ENCODE results near the gene ZNF311. TPM values are rescaled to one million over a fixed set of nuclear protein-coding genes. Genes with fewer than 3 reads are reported as not detected.

Gene ZNF311
- polyA plus RNA-seq, 2 of the 4 experiments (the other 2 are of a cell fraction): 0.27 to 0.74 TPM

DNA sequence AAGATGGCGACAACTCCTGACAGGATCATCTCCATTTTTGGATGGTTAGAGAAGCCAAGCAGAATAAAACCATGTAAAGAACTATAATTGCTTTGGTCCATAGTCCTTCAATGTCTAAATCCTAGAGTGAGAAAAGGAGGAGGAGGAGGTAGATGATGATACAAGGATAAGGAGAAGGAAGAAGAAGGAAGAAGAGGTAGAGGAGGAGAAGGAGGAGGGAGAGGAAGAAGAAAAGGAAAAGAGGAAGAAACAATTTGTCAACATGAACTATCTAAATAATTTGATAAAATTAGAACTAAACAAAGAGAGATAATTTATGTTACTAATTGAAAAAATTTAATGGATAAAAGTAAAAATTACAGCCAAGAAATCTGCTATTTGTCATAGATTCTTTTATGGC lies 40.0 kb upstream of the ZNF311 start, which contains the start of gene OR2W1 (continued):
- no peak for TF ChIP-seq SREBF2 (IDR thresholded peaks at IDR 0.05)
- TF ChIP-seq RNF2 (IDR thresholded peaks at IDR 0.05; ENCODE audit: borderline replicate concordance, low read depth): no peak
- no peak for TF ChIP-seq EHF (CRISPR knock-in tag; IDR thresholded peaks at IDR 0.05)
- no peak for TF ChIP-seq FOXS1 (CRISPR knock-in tag; IDR thresholded peaks at IDR 0.05)

DNA sequence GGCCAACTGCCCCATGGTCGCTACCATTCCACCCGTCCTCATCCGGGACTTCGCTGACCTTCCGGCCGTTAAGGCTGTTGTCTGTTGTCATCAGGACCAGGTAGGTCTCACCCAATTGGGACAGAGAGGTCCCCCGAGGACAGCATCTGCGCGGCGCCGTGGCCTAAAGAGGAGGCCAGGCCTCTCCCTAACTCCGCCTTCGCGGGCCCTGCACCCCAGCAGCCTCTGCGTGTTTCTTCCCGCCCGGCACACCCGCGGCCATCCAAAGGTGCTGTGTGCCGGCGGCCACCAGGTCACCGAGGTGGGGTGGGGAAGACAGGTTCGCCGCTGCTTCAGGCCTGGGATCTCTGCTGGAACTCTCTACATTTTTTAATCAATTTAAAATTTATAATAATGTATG lies 30.8 kb upstream of the ZNF311 start:
- no peak for FAIRE-seq
- ChIA-PET CTCF (no interaction called here), POLR2A (no interaction called here)
- H3K4me2 ChIP-seq: no peak overlapping the region
- ATAC-seq: no peak
- no peaks in the 10 kb centered on the region for H3K4me1 ChIP-seq
- no peak for TF ChIP-seq MYC (IDR thresholded peaks at IDR 0.05; ENCODE audit: borderline replicate concordance, low read length)
- TF ChIP-seq CBX8 (IDR thresholded peaks at IDR 0.05): no peak
- TF ChIP-seq, protein P1, sequence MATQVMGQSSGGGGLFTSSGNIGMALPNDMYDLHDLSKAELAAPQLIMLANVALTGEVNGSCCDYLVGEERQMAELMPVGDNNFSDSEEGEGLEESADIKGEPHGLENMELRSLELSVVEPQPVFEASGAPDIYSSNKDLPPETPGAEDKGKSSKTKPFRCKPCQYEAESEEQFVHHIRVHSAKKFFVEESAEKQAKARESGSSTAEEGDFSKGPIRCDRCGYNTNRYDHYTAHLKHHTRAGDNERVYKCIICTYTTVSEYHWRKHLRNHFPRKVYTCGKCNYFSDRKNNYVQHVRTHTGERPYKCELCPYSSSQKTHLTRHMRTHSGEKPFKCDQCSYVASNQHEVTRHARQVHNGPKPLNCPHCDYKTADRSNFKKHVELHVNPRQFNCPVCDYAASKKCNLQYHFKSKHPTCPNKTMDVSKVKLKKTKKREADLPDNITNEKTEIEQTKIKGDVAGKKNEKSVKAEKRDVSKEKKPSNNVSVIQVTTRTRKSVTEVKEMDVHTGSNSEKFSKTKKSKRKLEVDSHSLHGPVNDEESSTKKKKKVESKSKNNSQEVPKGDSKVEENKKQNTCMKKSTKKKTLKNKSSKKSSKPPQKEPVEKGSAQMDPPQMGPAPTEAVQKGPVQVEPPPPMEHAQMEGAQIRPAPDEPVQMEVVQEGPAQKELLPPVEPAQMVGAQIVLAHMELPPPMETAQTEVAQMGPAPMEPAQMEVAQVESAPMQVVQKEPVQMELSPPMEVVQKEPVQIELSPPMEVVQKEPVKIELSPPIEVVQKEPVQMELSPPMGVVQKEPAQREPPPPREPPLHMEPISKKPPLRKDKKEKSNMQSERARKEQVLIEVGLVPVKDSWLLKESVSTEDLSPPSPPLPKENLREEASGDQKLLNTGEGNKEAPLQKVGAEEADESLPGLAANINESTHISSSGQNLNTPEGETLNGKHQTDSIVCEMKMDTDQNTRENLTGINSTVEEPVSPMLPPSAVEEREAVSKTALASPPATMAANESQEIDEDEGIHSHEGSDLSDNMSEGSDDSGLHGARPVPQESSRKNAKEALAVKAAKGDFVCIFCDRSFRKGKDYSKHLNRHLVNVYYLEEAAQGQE (IDR thresholded peaks at IDR 0.05): no peak
- TF ChIP-seq FOXS1 (CRISPR knock-in tag; IDR thresholded peaks at IDR 0.05): no peak
- TF ChIP-seq, protein P2, sequence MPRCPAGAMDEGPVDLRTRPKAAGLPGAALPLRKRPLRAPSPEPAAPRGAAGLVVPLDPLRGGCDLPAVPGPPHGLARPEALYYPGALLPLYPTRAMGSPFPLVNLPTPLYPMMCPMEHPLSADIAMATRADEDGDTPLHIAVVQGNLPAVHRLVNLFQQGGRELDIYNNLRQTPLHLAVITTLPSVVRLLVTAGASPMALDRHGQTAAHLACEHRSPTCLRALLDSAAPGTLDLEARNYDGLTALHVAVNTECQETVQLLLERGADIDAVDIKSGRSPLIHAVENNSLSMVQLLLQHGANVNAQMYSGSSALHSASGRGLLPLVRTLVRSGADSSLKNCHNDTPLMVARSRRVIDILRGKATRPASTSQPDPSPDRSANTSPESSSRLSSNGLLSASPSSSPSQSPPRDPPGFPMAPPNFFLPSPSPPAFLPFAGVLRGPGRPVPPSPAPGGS (IDR thresholded peaks at IDR 0.05): no peak
- no peak for TF ChIP-seq HDAC2 (IDR thresholded peaks at IDR 0.05)
- no peak overlapping the region for H3K4me3 ChIP-seq
- 90% methylated on average over 21 of the region's 24 CpGs for WGBS (ENCODE audit: missing lambda C conversion rate)
- H3K27ac ChIP-seq: no peak overlapping the region
- no peak for DNase-seq (ENCODE audit: low read depth in 1 of 2, low spot score in 1 of 2)
- H3K9me3 ChIP-seq: no peaks in the 10 kb centered on the region

DNA sequence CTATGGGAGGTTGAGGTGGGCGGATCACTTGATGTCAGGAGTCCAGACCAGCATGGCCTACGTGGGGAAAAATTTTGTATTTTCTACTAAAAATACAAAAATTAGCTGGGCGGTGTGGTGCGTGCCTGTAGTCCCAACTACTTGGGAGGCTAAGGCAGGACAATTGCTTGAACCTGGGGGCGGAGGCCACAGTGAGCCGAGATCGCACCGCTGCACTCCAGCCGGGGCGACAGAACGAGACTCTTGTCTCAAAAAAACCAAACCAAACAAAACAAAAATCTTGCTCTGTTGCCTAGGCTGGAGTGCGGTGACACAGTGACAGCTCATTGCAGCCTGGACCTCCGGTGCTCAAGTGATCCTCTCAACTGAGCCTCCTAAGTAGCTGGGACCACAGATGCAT lies 23.7 kb upstream of the ZNF311 start:
- DNase-seq (ENCODE audit: low read depth in 1 of 2, low spot score in 1 of 2): no peak
- CTCF ChIA-PET: interaction anchor here (1.3 kb wide), 1 partner anchor 12 kb away, joined by 4 read pairs; no protein-coding TSS in a partner anchor

More for the DNA sequence above, 23.7 kb upstream of the ZNF311 start:
- Histone ChIP-seq H3K4me1 (no peaks in the 10 kb centered on the region), H3K4me2 (no peak overlapping the region), H3K9me3 (no peaks in the 10 kb centered on the region), H3K4me3 (no peak overlapping the region), H3K27ac (no peak overlapping the region)
- no peak for FAIRE-seq
- POLR2A ChIA-PET: no interaction called here
- WGBS (ENCODE audit: missing lambda C conversion rate): 70% methylated on average over 13 of the region's 13 CpGs
- ATAC-seq: no peak
- no peak for TF ChIP-seq SMC3 (IDR thresholded peaks at IDR 0.05)
- TF ChIP-seq PHF8 (IDR thresholded peaks at IDR 0.05; ENCODE audit: borderline replicate concordance, low read depth): no peak
- no peak for TF ChIP-seq KDM5A (IDR thresholded peaks at IDR 0.05)
- no peak for TF ChIP-seq HOXB13 (CRISPR knock-in tag; IDR thresholded peaks at IDR 0.05; ENCODE audit: low read depth)
- TF ChIP-seq, protein P3, sequence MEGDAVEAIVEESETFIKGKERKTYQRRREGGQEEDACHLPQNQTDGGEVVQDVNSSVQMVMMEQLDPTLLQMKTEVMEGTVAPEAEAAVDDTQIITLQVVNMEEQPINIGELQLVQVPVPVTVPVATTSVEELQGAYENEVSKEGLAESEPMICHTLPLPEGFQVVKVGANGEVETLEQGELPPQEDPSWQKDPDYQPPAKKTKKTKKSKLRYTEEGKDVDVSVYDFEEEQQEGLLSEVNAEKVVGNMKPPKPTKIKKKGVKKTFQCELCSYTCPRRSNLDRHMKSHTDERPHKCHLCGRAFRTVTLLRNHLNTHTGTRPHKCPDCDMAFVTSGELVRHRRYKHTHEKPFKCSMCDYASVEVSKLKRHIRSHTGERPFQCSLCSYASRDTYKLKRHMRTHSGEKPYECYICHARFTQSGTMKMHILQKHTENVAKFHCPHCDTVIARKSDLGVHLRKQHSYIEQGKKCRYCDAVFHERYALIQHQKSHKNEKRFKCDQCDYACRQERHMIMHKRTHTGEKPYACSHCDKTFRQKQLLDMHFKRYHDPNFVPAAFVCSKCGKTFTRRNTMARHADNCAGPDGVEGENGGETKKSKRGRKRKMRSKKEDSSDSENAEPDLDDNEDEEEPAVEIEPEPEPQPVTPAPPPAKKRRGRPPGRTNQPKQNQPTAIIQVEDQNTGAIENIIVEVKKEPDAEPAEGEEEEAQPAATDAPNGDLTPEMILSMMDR (IDR thresholded peaks at IDR 0.05): no peak
- no peak for TF ChIP-seq SREBF2 (IDR thresholded peaks at IDR 0.05)
- TF ChIP-seq JUNB (IDR thresholded peaks at IDR 0.05): no peak
- no peak for TF ChIP-seq JUN (IDR thresholded peaks at IDR 0.05)
- TF ChIP-seq, protein P4, sequence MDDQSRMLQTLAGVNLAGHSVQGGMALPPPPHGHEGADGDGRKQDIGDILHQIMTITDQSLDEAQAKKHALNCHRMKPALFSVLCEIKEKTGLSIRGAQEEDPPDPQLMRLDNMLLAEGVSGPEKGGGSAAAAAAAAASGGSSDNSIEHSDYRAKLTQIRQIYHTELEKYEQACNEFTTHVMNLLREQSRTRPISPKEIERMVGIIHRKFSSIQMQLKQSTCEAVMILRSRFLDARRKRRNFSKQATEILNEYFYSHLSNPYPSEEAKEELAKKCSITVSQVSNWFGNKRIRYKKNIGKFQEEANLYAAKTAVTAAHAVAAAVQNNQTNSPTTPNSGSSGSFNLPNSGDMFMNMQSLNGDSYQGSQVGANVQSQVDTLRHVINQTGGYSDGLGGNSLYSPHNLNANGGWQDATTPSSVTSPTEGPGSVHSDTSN (IDR thresholded peaks at IDR 0.05): no peak
- TF ChIP-seq EP300 (IDR thresholded peaks at IDR 0.05): no peak
- TF ChIP-seq POLR2A (IDR thresholded peaks at IDR 0.05; ENCODE audit: low read length): no peak
- no peak for TF ChIP-seq TP53 (CRISPR knock-in tag; IDR thresholded peaks at IDR 0.05)
- TF ChIP-seq, protein P5, sequence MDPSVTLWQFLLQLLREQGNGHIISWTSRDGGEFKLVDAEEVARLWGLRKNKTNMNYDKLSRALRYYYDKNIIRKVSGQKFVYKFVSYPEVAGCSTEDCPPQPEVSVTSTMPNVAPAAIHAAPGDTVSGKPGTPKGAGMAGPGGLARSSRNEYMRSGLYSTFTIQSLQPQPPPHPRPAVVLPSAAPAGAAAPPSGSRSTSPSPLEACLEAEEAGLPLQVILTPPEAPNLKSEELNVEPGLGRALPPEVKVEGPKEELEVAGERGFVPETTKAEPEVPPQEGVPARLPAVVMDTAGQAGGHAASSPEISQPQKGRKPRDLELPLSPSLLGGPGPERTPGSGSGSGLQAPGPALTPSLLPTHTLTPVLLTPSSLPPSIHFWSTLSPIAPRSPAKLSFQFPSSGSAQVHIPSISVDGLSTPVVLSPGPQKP (IDR thresholded peaks at IDR 0.05; ENCODE audit: low read depth, low read length): no peak
- no peak for TF ChIP-seq ZNF302 (CRISPR knock-in tag; IDR thresholded peaks at IDR 0.05)
- no peak for TF ChIP-seq BHLHE40 (IDR thresholded peaks at IDR 0.05; ENCODE audit: low read depth, low read length)
